HEK293 (cell line): ENCODE results near the gene PDZD4.

ENCODE experiments used
- CTCF ChIA-PET: fragments of 350-600 bp; formaldehyde crosslinking; extraction: SDS; loops from one replicate; lab custom pipeline; 2021; ENCODE audit warnings: antibody characterized with exemption; lab: Yijun Ruan, JAX
- POLR2A ChIA-PET: fragments of 300-600 bp; formaldehyde crosslinking; extraction: SDS; loops from one replicate; lab custom pipeline; 2020; ENCODE audit warnings: antibody characterized with exemption, inconsistent platforms; lab: Yijun Ruan, JAX
- H3K27ac ChIP-seq: fragments of 200-500 bp; sonication (Bioruptor generic); 2 replicates; pipeline ENCODE4 v1.5.1; 2014; ENCODE audit warnings: low read depth, low read length, control low read depth, inconsistent platforms; ENCODE audit errors: extremely low read depth
- H3K36me3 ChIP-seq, 2 experiments: fragments of 200-500 bp in 1 of 2; sonication (Bioruptor generic) in 1 of 2; 1 replicate in 1 of 2; 2 replicates in 1 of 2; pipeline ENCODE4 v1.5.1; 2014 to 2017; ENCODE audit warnings: inconsistent platforms in 2 of 2, low read length in 2 of 2; ENCODE audit not compliant: control insufficient read depth in 2 of 2, insufficient read depth in 1 of 2
- H3K4me1 ChIP-seq: fragments of 200-500 bp; sonication (Bioruptor generic); 2 replicates; pipeline ENCODE4 v1.5.1; 2014; ENCODE audit warnings: mild to moderate bottlenecking, low read length, inconsistent platforms; ENCODE audit not compliant: control insufficient read depth, insufficient read depth
- H3K4me3 ChIP-seq: 2 replicates; pipeline ENCODE4 v1.5.1; 2011; ENCODE audit warnings: low read depth, mild to moderate bottlenecking, control low read depth, low read length, moderate library complexity
- H3K9me3 ChIP-seq: fragments of 200-500 bp; sonication (Bioruptor generic); 2 replicates; pipeline ENCODE4 v1.5.1; 2014; ENCODE audit warnings: low read depth, low read length, inconsistent platforms; ENCODE audit not compliant: control insufficient read depth, insufficient read depth
- GLI2 ChIP-seq: fragments of 450-650 bp; formaldehyde crosslinking; IDR thresholded peaks from 2 replicates; pipeline ENCODE4; 2017; ENCODE audit warnings: missing biosample characterization, missing genetic modification characterization, low read depth, borderline replicate concordance
- KLF1 ChIP-seq: fragments of 450-650 bp; formaldehyde crosslinking; IDR thresholded peaks from 2 replicates; pipeline ENCODE4 v1.5.1; 2016; ENCODE audit warnings: missing biosample characterization, missing genetic modification characterization
- MEIS1 ChIP-seq: sonication (generic); formaldehyde crosslinking; IDR thresholded peaks from 2 replicates; pipeline ENCODE4 v1.8.1; 2022; ENCODE audit warnings: missing genetic modification reagents, mild to moderate bottlenecking, borderline replicate concordance
- SP7 ChIP-seq: fragments of 450-650 bp; formaldehyde crosslinking; IDR thresholded peaks from 2 replicates; pipeline ENCODE4 v1.5.1; 2016; ENCODE audit warnings: missing biosample characterization, missing genetic modification characterization
- ZNF175 ChIP-seq: fragments of 450-650 bp; formaldehyde crosslinking; IDR thresholded peaks from 2 replicates; pipeline ENCODE4 v1.5.1; 2016; ENCODE audit warnings: missing biosample characterization, missing genetic modification characterization
- ZNF223 ChIP-seq: fragments of 450-650 bp; formaldehyde crosslinking; IDR thresholded peaks from 2 replicates; pipeline ENCODE4 v1.5.1; 2016; ENCODE audit warnings: missing biosample characterization, missing genetic modification characterization
- ZNF747 ChIP-seq: fragments of 450-650 bp; formaldehyde crosslinking; IDR thresholded peaks from 2 replicates; pipeline ENCODE4 v1.5.1; 2016; ENCODE audit warnings: missing biosample characterization, missing genetic modification characterization
- ZNF785 ChIP-seq: fragments of 450-650 bp; formaldehyde crosslinking; IDR thresholded peaks from 2 replicates; pipeline ENCODE4 v1.5.1; 2016; ENCODE audit warnings: missing biosample characterization, missing genetic modification characterization
- ZNF843 ChIP-seq: fragments of 450-650 bp; formaldehyde crosslinking; IDR thresholded peaks from 2 replicates; pipeline ENCODE4 v1.5.1; 2016; ENCODE audit warnings: missing biosample characterization, missing genetic modification characterization
- TF ChIP-seq, protein P1 (sequence below): fragments of 450-650 bp; formaldehyde crosslinking; IDR thresholded peaks from 2 replicates; pipeline ENCODE4 v1.5.1; 2016; ENCODE audit warnings: missing biosample characterization, missing genetic modification characterization
- TF ChIP-seq, protein P2 (sequence below): fragments of 450-650 bp; formaldehyde crosslinking; optimal IDR thresholded peaks from 2 replicates; pipeline ENCODE3; 2016; ENCODE audit warnings: missing biosample characterization, mild to moderate bottlenecking, missing genetic modification characterization
- TF ChIP-seq, protein P3 (sequence below): fragments of 450-650 bp; formaldehyde crosslinking; IDR thresholded peaks from 2 replicates; pipeline ENCODE4 v1.5.1; 2016; ENCODE audit warnings: missing biosample characterization, missing genetic modification characterization
- TF ChIP-seq, protein P4 (sequence below): fragments of 450-650 bp; formaldehyde crosslinking; IDR thresholded peaks from 2 replicates; pipeline ENCODE4 v1.5.1; 2016; ENCODE audit warnings: missing biosample characterization, missing genetic modification characterization
- TF ChIP-seq, protein P5 (sequence below): IDR thresholded peaks from 2 replicates; pipeline ENCODE4 v1.6.1; 2011; ENCODE audit warnings: mild to moderate bottlenecking, low read depth, low read length, borderline replicate concordance
- TF ChIP-seq, protein P6 (sequence below): fragments of 450-650 bp; formaldehyde crosslinking; IDR thresholded peaks from 2 replicates; pipeline ENCODE4 v1.5.1; 2017; ENCODE audit warnings: missing biosample characterization, missing genetic modification characterization

The PDZD4 gene

DNA sequence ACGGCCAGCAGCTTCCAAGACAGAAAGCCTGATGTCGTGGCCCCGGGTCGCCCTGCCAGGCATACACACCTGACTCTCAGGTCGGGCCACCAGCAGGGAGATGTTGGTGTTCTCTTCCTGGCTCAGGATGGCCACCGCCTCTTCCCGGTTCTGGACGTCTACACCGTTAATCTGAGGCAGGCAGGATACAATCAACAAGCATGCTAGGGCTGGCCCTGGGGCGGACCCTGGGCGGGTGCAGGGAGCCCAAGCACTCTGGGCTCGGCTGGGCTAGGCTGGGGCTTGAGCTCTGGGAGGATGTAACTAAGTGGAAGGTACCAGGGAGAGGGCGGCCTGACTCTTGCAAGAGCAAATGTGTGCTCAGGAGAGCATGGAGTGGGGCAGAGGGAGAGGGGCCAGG lies 24.9 kb downstream of the PDZD4 start (continued):
- TF ChIP-seq, protein P1, sequence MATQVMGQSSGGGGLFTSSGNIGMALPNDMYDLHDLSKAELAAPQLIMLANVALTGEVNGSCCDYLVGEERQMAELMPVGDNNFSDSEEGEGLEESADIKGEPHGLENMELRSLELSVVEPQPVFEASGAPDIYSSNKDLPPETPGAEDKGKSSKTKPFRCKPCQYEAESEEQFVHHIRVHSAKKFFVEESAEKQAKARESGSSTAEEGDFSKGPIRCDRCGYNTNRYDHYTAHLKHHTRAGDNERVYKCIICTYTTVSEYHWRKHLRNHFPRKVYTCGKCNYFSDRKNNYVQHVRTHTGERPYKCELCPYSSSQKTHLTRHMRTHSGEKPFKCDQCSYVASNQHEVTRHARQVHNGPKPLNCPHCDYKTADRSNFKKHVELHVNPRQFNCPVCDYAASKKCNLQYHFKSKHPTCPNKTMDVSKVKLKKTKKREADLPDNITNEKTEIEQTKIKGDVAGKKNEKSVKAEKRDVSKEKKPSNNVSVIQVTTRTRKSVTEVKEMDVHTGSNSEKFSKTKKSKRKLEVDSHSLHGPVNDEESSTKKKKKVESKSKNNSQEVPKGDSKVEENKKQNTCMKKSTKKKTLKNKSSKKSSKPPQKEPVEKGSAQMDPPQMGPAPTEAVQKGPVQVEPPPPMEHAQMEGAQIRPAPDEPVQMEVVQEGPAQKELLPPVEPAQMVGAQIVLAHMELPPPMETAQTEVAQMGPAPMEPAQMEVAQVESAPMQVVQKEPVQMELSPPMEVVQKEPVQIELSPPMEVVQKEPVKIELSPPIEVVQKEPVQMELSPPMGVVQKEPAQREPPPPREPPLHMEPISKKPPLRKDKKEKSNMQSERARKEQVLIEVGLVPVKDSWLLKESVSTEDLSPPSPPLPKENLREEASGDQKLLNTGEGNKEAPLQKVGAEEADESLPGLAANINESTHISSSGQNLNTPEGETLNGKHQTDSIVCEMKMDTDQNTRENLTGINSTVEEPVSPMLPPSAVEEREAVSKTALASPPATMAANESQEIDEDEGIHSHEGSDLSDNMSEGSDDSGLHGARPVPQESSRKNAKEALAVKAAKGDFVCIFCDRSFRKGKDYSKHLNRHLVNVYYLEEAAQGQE (tag by site-specific recombination): no peak
- TF ChIP-seq KLF1 (tag by site-specific recombination): 0 out of 2 replicates have a peak, but pooled peaks have one; percentile 15
- TF ChIP-seq, protein P2, sequence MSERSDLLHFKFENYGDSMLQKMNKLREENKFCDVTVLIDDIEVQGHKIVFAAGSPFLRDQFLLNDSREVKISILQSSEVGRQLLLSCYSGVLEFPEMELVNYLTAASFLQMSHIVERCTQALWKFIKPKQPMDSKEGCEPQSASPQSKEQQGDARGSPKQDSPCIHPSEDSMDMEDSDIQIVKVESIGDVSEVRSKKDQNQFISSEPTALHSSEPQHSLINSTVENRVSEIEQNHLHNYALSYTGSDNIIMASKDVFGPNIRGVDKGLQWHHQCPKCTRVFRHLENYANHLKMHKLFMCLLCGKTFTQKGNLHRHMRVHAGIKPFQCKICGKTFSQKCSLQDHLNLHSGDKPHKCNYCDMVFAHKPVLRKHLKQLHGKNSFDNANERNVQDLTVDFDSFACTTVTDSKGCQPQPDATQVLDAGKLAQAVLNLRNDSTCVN: no peak
- no peak for TF ChIP-seq ZNF843 (tag by site-specific recombination)
- TF ChIP-seq, protein P3, sequence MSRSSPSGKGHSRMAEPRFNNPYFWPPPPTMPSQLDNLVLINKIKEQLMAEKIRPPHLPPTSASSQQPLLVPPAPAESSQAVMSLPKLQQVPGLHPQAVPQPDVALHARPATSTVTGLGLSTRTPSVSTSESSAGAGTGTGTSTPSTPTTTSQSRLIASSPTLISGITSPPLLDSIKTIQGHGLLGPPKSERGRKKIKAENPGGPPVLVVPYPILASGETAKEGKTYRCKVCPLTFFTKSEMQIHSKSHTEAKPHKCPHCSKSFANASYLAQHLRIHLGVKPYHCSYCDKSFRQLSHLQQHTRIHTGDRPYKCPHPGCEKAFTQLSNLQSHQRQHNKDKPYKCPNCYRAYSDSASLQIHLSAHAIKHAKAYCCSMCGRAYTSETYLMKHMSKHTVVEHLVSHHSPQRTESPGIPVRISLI (tag by site-specific recombination): no peak
- no peak for TF ChIP-seq ZNF223 (tag by site-specific recombination)
- TF ChIP-seq ZNF175: no peak
- TF ChIP-seq, protein P4, sequence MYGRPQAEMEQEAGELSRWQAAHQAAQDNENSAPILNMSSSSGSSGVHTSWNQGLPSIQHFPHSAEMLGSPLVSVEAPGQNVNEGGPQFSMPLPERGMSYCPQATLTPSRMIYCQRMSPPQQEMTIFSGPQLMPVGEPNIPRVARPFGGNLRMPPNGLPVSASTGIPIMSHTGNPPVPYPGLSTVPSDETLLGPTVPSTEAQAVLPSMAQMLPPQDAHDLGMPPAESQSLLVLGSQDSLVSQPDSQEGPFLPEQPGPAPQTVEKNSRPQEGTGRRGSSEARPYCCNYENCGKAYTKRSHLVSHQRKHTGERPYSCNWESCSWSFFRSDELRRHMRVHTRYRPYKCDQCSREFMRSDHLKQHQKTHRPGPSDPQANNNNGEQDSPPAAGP (tag by site-specific recombination): no peak
- no peak for TF ChIP-seq ZNF785 (tag by site-specific recombination)
- no peak for TF ChIP-seq GLI2 (tag by site-specific recombination)
- no peak for TF ChIP-seq MEIS1 (CRISPR knock-in tag)

DNA sequence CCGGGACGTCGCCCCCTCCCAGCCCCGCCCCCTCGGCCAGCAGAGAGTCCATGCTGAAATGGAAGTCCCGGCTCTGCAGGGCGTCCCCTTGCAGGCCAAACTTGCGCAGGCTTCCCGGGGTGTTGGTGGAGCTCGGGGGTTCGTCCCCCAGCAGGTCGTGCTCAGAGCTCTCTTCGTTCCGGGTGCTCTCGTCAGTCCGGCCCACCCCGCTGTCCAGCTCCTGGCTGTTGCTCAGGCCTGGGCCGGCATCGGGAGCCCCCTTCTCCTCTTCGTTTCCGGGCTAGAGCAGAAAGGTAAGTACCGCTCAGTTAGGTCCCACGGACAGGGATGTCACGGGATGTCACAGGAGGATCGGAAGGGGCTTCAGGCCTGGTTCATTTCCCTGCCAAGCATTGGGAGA lies 25.7 kb downstream of the PDZD4 start:
- no peaks in the 10 kb centered on the region for H3K9me3 ChIP-seq
- H3K4me3 ChIP-seq: no peak overlapping the region
- ChIA-PET CTCF (no interaction called here), POLR2A (interaction anchor here (0.6 to 1.9 kb wide), 5 partner anchors 10 to 124 kb away, joined by 3 to 6 read pairs (median 4); partner anchors contain the start of genes IDH3G and SSR4)
- H3K27ac ChIP-seq: no peak overlapping the region
- H3K4me1 ChIP-seq: no peaks in the 10 kb centered on the region
- no peaks in the 10 kb centered on the region for H3K36me3 ChIP-seq
- no peak for TF ChIP-seq SP7 (tag by site-specific recombination)
- TF ChIP-seq, protein P4 (tag by site-specific recombination): no peak
- TF ChIP-seq ZNF747 (tag by site-specific recombination): no peak
- TF ChIP-seq, protein P5, sequence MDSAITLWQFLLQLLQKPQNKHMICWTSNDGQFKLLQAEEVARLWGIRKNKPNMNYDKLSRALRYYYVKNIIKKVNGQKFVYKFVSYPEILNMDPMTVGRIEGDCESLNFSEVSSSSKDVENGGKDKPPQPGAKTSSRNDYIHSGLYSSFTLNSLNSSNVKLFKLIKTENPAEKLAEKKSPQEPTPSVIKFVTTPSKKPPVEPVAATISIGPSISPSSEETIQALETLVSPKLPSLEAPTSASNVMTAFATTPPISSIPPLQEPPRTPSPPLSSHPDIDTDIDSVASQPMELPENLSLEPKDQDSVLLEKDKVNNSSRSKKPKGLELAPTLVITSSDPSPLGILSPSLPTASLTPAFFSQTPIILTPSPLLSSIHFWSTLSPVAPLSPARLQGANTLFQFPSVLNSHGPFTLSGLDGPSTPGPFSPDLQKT: no peak
- TF ChIP-seq, protein P6, sequence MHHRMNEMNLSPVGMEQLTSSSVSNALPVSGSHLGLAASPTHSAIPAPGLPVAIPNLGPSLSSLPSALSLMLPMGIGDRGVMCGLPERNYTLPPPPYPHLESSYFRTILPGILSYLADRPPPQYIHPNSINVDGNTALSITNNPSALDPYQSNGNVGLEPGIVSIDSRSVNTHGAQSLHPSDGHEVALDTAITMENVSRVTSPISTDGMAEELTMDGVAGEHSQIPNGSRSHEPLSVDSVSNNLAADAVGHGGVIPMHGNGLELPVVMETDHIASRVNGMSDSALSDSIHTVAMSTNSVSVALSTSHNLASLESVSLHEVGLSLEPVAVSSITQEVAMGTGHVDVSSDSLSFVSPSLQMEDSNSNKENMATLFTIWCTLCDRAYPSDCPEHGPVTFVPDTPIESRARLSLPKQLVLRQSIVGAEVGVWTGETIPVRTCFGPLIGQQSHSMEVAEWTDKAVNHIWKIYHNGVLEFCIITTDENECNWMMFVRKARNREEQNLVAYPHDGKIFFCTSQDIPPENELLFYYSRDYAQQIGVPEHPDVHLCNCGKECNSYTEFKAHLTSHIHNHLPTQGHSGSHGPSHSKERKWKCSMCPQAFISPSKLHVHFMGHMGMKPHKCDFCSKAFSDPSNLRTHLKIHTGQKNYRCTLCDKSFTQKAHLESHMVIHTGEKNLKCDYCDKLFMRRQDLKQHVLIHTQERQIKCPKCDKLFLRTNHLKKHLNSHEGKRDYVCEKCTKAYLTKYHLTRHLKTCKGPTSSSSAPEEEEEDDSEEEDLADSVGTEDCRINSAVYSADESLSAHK (tag by site-specific recombination): no peak
